CD8-positive, alpha-beta memory T cell (primary cell): ENCODE data around the gene NOM1. TPM values are rescaled to one million over a fixed set of nuclear protein-coding genes. Genes with fewer than 3 reads are reported as not detected.

ENCODE experiments used
- CTCF ChIA-PET: fragments of 350-600 bp; sonication (Branson Sonifier 250); formaldehyde crosslinking; loops from one replicate; lab custom pipeline; 2021; ENCODE audit warnings: antibody characterized with exemption; lab: Charles Lee
- POLR2A ChIA-PET: fragments of 350-600 bp; sonication (Branson Sonifier 250); formaldehyde crosslinking; loops from one replicate; lab custom pipeline; 2021; ENCODE audit warnings: antibody characterized with exemption; lab: Charles Lee
- DNase-seq, 5 donors: peaks; one replicate each; pipeline versions ENCODE4 v3.0.0 to v3.0.0-alpha.2; 2020 to 2022; ENCODE audit warnings: mixed read lengths in 1 of 5
- H3K27ac ChIP-seq: one replicate; pipeline ENCODE4 v1.7.0; 2013; ENCODE audit warnings: low read depth, mild to moderate bottlenecking, low read length, moderate library complexity
- H3K27me3 ChIP-seq: 2 replicates; pipeline ENCODE4 v1.7.0; 2013; ENCODE audit warnings: low read length, mild to moderate bottlenecking; ENCODE audit not compliant: insufficient read depth, poor library complexity, severe bottlenecking
- H3K36me3 ChIP-seq: 2 replicates; pipeline ENCODE4 v1.7.0; 2013; ENCODE audit warnings: mild to moderate bottlenecking, low read length, moderate library complexity; ENCODE audit not compliant: insufficient read depth
- H3K4me1 ChIP-seq: 2 replicates; pipeline ENCODE4 v1.7.0; 2013; ENCODE audit warnings: mild to moderate bottlenecking, low read length, moderate library complexity; ENCODE audit not compliant: insufficient read depth
- H3K4me3 ChIP-seq: 2 replicates; pipeline ENCODE4 v1.7.0; 2013; ENCODE audit warnings: mild to moderate bottlenecking, low read length
- H3K9me3 ChIP-seq: 2 replicates; pipeline ENCODE4 v1.7.0; 2013; ENCODE audit warnings: mild to moderate bottlenecking, low read length
- H3K27ac Mint-ChIP-seq, 8 donors: one replicate each; pipeline ENCODE4 v1.8.0; 2020 to 2021; ENCODE audit warnings: mixed read lengths in 8 of 8, mild to moderate bottlenecking in 6 of 8, inconsistent platforms in 3 of 8, moderate library complexity in 3 of 8
- H3K27me3 Mint-ChIP-seq, 2 donors: one replicate each; pipeline ENCODE4 v1.8.0; 2020 to 2021; ENCODE audit warnings: mixed read lengths in 2 of 2, mild to moderate bottlenecking in 1 of 2, moderate library complexity in 1 of 2
- H3K36me3 Mint-ChIP-seq, 3 donors: one replicate each; pipeline ENCODE4 v1.8.0; 2020 to 2021; ENCODE audit warnings: mixed read lengths in 3 of 3, inconsistent platforms in 1 of 3, mild to moderate bottlenecking in 1 of 3
- H3K4me1 Mint-ChIP-seq, 3 donors: one replicate each; pipeline ENCODE4 v1.8.0; 2020 to 2021; ENCODE audit warnings: mixed read lengths in 3 of 3, inconsistent platforms in 1 of 3, mild to moderate bottlenecking in 1 of 3
- H3K4me3 Mint-ChIP-seq, 7 donors: one replicate each; pipeline ENCODE4 v1.8.0; 2020 to 2021; ENCODE audit warnings: mixed read lengths in 7 of 7, mild to moderate bottlenecking in 6 of 7, moderate library complexity in 4 of 7, inconsistent platforms in 2 of 7
- H3K9me3 Mint-ChIP-seq, 5 donors: one replicate each; pipeline ENCODE4 v1.8.0; 2020 to 2022; ENCODE audit warnings: mixed read lengths in 5 of 5, mild to moderate bottlenecking in 3 of 5, moderate library complexity in 2 of 5, inconsistent platforms in 1 of 5
- polyA plus RNA-seq: library from polyadenylated mRNA; unstranded; fragments of 300-500 nt; fragmentation: Illumina TruSeq; gene quantifications from one replicate; pipeline ENCODE4 v1.2.3, GENCODE V29; 2021
- total RNA-seq, 2 experiments: library from RNA; stranded (reverse); gene quantifications; one replicate each; pipeline ENCODE4 v1.2.3, GENCODE V29; 2021

NOM1 gene
- total and polyA plus RNA-seq, 3 experiments from 2014 or later = 9.8 to 34.3 (median 34.2) TPM

DNA sequence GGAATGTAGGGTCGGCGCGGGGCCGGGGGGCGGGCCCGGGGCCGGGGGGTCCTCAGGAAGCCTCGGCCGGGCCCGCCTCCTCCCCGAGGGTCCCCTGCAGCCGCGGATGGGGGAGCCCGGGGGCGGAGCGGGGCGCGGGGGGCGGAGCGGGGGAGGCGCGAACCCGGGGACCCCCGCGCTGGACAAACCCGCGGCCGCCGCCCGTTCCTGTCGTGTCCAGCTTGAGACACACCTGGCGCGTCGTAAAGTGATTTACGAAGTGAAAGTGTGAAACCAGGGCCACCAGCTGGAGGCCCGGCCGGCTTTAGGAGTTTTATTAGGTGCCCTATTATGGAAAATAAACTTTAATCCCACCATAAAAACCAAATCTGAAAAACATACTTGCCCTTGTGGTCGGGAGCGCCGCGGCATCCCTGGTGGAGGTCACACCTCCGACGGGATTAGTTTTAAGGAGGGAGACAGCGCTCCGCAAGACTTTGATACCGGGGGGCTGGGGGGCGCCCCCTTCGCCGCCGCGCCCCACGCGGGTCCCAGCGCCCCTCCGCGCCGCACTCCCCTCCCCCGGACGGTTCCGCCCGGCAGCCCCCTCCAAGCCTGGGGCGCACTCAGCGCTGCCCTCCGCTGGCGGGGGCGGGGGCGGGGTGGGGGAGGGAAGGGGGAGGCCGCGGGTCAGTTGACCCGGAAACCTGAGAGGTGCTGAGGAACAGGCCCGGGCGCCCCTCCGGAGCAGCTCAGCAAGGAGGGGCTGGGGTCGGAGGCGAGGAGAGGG lies 50.6 kb downstream of the NOM1 start:
- no peak overlapping the region for H3K4me3 ChIP-seq
- CTCF ChIA-PET = interaction anchor here (1.1 kb wide), 1 partner anchor 50 kb away, joined by 3 read pairs; no protein-coding TSS in a partner anchor

DNA sequence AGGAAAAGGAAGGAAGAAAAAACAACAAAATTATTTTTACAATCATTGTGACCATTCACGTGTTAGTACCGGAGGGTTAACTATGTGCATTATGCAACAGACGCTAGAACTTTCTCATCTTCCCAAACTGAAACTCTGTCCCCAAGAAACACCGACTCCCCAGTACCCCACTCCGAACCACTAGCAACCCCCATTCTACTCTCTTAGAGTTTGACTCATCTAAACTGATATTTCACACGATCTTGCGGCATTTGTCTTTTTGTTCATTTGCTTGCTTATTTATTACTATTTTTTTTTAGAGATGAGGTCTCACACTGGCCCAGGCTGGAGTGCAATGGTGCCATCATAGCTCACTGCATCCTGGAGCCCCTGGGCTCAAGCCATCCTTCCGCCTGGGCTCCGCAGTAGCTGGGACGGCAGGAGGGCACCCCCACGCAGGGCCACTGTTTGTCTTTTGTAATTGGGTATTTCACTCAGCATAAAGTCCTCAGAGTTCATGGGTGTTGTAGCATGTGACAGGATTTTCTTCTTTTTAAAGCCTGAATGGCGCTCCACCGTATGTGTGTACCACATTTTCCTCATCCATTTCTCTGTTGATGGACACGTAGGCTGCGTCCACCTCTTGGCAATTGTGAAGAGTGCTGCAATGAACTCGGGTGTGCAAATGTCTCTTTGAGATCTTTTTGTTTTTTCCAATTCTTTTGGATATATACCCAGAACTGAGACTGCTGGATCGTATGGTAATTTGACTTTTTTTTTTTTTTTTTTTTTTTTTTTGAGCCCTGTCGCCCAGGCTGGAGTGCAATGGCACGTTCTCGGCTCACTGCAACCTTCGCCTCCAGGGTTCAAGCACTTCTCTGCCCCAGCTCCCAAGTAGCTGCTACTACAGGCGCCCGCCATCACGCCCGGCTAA lies 51.5 kb downstream of the NOM1 start:
- POLR2A ChIA-PET = no interaction called here

More for the DNA sequence above, 50.6 kb downstream of the NOM1 start:
- Mint-ChIP-seq H3K36me3 (peaks cover 0 to 2% (median 0%) of the 10 kb centered on the region in 3 donors), H3K9me3 (no peaks in the 10 kb centered on the region), H3K27me3 (peaks cover 63 to 87% of the 10 kb centered on the region in 2 donors), H3K27ac (no peak overlapping the region), H3K4me1 (peaks cover 27 to 43% (median 31%) of the 10 kb centered on the region in 3 donors), H3K4me3 (peak overlapping the region; percentile 74 to 90 (median 79))
- Histone ChIP-seq H3K27ac (no peak overlapping the region), H3K36me3 (no peaks in the 10 kb centered on the region), H3K4me1 (peaks cover 24% of the 10 kb centered on the region), H3K27me3 (peaks cover 43% of the 10 kb centered on the region), H3K9me3 (no peaks in the 10 kb centered on the region)
- POLR2A ChIA-PET = no interaction called here
- no peak for DNase-seq

DNA sequence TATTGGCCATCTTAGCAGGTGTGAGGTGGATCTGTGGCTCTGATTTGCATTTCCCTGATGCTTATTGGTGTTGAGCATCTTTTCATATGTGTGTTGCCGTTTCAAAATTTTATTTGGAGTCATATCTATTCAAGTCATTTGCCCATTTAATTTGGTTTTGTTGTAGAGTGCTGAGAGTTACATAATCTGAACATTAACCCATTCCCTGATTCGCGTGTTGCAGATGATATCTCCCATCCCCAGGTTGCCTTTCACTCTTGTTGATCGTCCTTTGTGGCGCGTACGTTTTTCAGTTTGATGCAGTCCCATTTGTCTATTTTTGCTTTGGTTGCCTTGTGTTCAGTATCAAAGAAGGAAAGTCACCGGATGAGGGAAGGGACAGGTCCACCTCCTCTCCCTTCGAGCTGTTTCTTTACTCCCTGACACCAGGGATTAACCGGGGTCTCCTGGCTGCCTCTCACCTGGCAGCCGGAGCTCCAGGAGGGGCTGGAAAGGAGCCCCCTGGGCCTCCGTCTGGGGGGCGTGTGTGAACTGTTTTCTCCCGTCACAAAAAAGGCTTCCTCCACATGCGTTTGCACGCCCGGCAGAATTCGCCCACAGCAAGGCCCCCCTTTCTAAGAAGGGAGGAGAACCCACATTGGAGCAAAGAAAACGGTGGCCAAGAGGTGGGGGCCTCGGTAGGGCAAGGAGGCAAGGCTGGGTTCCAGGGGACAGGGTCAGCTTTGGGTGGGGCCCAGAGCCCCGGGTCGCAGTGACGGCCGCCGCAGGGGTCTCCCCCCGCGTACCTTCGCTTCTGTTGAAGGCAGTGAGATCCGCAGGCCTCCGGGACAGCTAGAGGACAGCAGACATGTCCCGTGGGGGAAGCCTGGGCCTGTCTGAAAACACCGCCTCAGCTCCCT lies 52.7 kb downstream of the NOM1 start:
- Histone ChIP-seq H3K27ac (no peak overlapping the region), H3K4me1 (peaks cover 24% of the 10 kb centered on the region), H3K36me3 (no peaks in the 10 kb centered on the region), H3K9me3 (no peaks in the 10 kb centered on the region), H3K4me3 (no peak overlapping the region), H3K27me3 (peaks cover 36% of the 10 kb centered on the region)
- H3K27me3 Mint-ChIP-seq = peaks cover 68 to 76% of the 10 kb centered on the region in 2 donors
- DNase-seq = no peak
- H3K36me3 Mint-ChIP-seq = peaks cover 0 to 2% (median 0%) of the 10 kb centered on the region in 3 donors
- H3K27ac Mint-ChIP-seq = peak overlapping the region in 2 of 8 donors; percentile 18 to 41
- H3K4me1 Mint-ChIP-seq = peaks cover 27 to 43% (median 31%) of the 10 kb centered on the region in 3 donors
- POLR2A ChIA-PET = no interaction called here
- H3K4me3 Mint-ChIP-seq = peak overlapping the region in 4 of 7 donors; percentile 5 to 59 (median 44)
- H3K9me3 Mint-ChIP-seq = no peaks in the 10 kb centered on the region
- CTCF ChIA-PET = no interaction called here

More for the DNA sequence above, 51.5 kb downstream of the NOM1 start:
- Histone ChIP-seq H3K27ac (no peak overlapping the region), H3K36me3 (no peaks in the 10 kb centered on the region), H3K4me3 (no peak overlapping the region), H3K27me3 (peaks cover 43% of the 10 kb centered on the region), H3K4me1 (peaks cover 24% of the 10 kb centered on the region), H3K9me3 (no peaks in the 10 kb centered on the region)
- H3K4me3 Mint-ChIP-seq = peak overlapping the region; percentile 62 to 90 (median 76)
- H3K4me1 Mint-ChIP-seq = peaks cover 27 to 43% (median 31%) of the 10 kb centered on the region in 3 donors
- peaks cover 64 to 82% of the 10 kb centered on the region in 2 donors for H3K27me3 Mint-ChIP-seq
- H3K9me3 Mint-ChIP-seq = no peaks in the 10 kb centered on the region
- CTCF ChIA-PET = interaction anchor here (1.1 kb wide), 1 partner anchor 51 kb away, joined by 3 read pairs; no protein-coding TSS in a partner anchor
- peaks cover 0 to 2% (median 0%) of the 10 kb centered on the region in 3 donors for H3K36me3 Mint-ChIP-seq
- no peak for DNase-seq
- peak overlapping the region in 1 of 8 donors; percentile 15 for H3K27ac Mint-ChIP-seq

DNA sequence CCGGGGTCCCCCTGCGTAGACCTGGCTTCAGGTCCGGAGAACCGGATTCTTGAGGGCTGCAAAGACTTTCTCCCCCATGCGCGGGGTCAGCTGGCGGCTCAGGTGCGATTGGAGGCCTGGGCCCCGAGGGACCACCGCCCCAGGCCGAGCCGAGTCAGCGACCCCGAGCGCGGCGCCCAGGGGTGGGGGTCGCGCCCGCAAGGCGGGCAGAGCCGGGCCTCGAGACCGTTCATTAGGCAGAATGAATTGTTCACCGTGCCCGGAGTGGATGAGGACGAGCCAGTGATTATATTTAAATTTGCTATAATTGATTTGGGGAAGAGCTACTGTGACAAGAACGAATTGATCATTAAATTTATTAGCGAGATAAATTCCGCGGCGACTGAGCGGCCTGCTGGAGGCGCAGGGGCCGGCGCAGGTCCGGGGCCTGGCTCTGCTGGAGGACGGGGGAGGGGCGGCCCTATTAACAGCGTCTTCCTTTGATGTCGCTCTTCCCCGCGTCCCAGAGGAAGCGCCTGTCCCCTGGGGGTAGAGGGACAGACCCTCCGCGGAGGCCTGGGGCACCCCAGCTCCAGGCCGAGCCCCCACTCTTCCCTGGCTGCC lies 53.4 kb downstream of the NOM1 start:
- Mint-ChIP-seq H3K9me3 (no peaks in the 10 kb centered on the region), H3K4me3 (no peak overlapping the region), H3K36me3 (peaks cover 0 to 2% (median 0%) of the 10 kb centered on the region in 3 donors), H3K27ac (no peak overlapping the region), H3K27me3 (peaks cover 70 to 77% of the 10 kb centered on the region in 2 donors), H3K4me1 (peaks cover 27 to 43% (median 31%) of the 10 kb centered on the region in 3 donors)
- Histone ChIP-seq H3K4me3 (no peak overlapping the region), H3K27ac (no peak overlapping the region), H3K9me3 (no peaks in the 10 kb centered on the region), H3K27me3 (peaks cover 37% of the 10 kb centered on the region), H3K4me1 (peaks cover 24% of the 10 kb centered on the region), H3K36me3 (no peaks in the 10 kb centered on the region)
- no peak for DNase-seq
- ChIA-PET CTCF (no interaction called here), POLR2A (no interaction called here)

DNA sequence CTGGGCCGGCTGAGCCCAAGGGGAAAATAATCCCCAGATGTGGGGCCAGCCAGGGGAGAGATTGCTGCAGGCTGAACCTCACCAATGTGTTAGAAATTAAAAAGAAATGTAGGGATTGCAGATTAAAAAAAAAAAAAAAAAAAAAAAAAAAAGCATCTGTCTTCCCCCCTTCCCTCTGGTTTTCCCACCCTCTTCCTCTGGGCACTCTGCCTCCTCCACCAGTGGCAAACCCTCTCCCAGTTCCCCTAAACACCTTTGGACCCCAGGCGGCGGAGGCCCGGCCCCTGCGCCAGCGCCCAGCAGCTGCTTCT lies 53.9 kb downstream of the NOM1 start:
- no peak for DNase-seq
- H3K4me3 Mint-ChIP-seq = no peak overlapping the region
- ChIA-PET CTCF (no interaction called here), POLR2A (no interaction called here)
- H3K27ac Mint-ChIP-seq = no peak overlapping the region
- no peak overlapping the region for H3K27ac ChIP-seq
- H3K4me3 ChIP-seq = no peak overlapping the region
- peaks cover 0 to 2% (median 0%) of the 10 kb centered on the region in 3 donors for H3K36me3 Mint-ChIP-seq
- H3K4me1 ChIP-seq = peaks cover 24% of the 10 kb centered on the region
- peaks cover 35% of the 10 kb centered on the region for H3K27me3 ChIP-seq
- H3K9me3 Mint-ChIP-seq = no peaks in the 10 kb centered on the region
- no peaks in the 10 kb centered on the region for H3K36me3 ChIP-seq
- peaks cover 70 to 77% of the 10 kb centered on the region in 2 donors for H3K27me3 Mint-ChIP-seq
- peaks cover 27 to 44% (median 31%) of the 10 kb centered on the region in 3 donors for H3K4me1 Mint-ChIP-seq
- H3K9me3 ChIP-seq = no peaks in the 10 kb centered on the region

DNA sequence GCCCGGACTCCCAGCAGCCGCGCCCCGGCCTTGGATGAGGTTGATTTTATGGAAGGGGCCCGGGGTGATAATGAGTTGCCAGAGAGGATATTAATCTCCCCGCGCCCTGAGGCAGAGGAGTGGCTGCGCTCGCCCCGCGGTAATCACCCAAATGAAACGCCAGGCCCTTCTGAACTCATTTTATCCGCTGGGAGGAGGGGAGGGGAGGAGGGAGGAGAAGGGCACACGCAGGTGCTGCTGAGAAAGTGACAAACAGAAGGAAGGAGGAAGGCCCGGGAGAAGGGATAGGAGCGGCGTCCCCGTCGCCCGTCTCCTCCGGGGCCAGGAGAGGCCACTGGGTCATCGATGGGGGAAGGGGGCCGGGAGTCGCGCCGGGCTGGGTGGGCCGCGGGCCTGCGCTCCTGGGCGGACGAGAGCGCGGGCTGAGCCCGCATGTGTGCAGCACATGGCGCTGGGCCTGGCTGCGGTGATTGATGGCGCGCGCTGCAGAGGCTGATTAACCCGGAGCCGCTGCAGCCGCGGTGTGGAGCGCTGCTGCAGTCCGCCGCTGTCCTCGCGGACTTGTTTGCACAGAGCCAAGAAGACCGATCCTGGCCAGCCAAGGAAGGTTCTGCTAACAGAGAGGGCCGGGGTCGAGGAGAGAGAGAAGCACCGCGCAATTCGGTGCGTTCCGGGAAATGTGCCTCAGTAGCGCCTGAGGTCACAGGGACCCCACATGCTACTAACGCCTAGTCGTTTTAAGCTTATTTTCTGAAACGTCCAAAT lies 54.4 kb downstream of the NOM1 start:
- H3K4me3 ChIP-seq = no peak overlapping the region
- no peaks in the 10 kb centered on the region for H3K36me3 ChIP-seq
- Mint-ChIP-seq H3K4me1 (peaks cover 25 to 45% (median 31%) of the 10 kb centered on the region in 3 donors), H3K9me3 (no peaks in the 10 kb centered on the region), H3K27me3 (peaks cover 69 to 77% of the 10 kb centered on the region in 2 donors), H3K36me3 (peaks cover 0 to 2% (median 0%) of the 10 kb centered on the region in 3 donors), H3K4me3 (peak overlapping the region in 3 of 7 donors; percentile 6 to 41 (median 18)), H3K27ac (peak overlapping the region in 2 of 8 donors; percentile 6 to 32)
- DNase-seq = no peak
- H3K9me3 ChIP-seq = no peaks in the 10 kb centered on the region
- peaks cover 21% of the 10 kb centered on the region for H3K4me1 ChIP-seq
- CTCF ChIA-PET = no interaction called here
- no peak overlapping the region for H3K27ac ChIP-seq
- H3K27me3 ChIP-seq = peaks cover 33% of the 10 kb centered on the region
- POLR2A ChIA-PET = no interaction called here
